ENCODE data around the gene PTPRM. TPM values are rescaled to one million over a fixed set of nuclear protein-coding genes. Genes with fewer than 3 reads are reported as not detected.

The PTPRM gene
- total RNA-seq, 1 experiment from 2014 or later, result 6.2 TPM

- H2AFZ ChIP-seq (ENCODE audit: low read length), result no peak overlapping the region
Observed at GRCh38 chr18:7778181-7778580, 211.1 kb downstream of the PTPRM start.

More at GRCh38 chr18:7778181-7778580, 211.1 kb downstream of the PTPRM start:
- Histone ChIP-seq H3K9ac (ENCODE audit: extremely low read depth, insufficient read length, low read length) (no peak overlapping the region), H2AK5ac (ENCODE audit: insufficient read length, low read length) (no peak overlapping the region), H3T11ph (ENCODE audit: low read length) (no peak overlapping the region), H4K5ac (ENCODE audit: insufficient read length, low read depth, low read length) (no peak overlapping the region), H3K9me3 (ENCODE audit: control insufficient read depth, low read depth, low read length) (no peaks in the 10 kb centered on the region), H3K23ac (ENCODE audit: insufficient read length, low read depth, low read length) (no peak overlapping the region), H3K23me2 (ENCODE audit: insufficient read length, low read depth, low read length, poor library complexity, severe bottlenecking) (no peaks in the 10 kb centered on the region), H2BK5ac (ENCODE audit: insufficient read length, low read length) (no peak overlapping the region), H2BK15ac (ENCODE audit: low read depth, low read length) (no peak overlapping the region), H3K79me2 (ENCODE audit: insufficient read depth, low read length) (no peaks in the 10 kb centered on the region), H3K56ac (ENCODE audit: insufficient read length, low read depth, low read length) (no peak overlapping the region), H4K8ac (replicated peaks; ENCODE audit: insufficient read length, low read depth, low read length) (no peak overlapping the region), H3K14ac (ENCODE audit: insufficient read depth, low read length) (no peak overlapping the region), H3K27me3 (ENCODE audit: insufficient read depth, low read length) (no peaks in the 10 kb centered on the region), H2BK20ac (ENCODE audit: low read depth, low read length, poor library complexity, severe bottlenecking) (no peak overlapping the region), H3K4me2 (ENCODE audit: insufficient read depth, insufficient read length, low read length) (no peak overlapping the region), H4K20me1 (ENCODE audit: control insufficient read depth, insufficient read depth, insufficient read length) (no peaks in the 10 kb centered on the region), H3K27ac (ENCODE audit: insufficient read length, low read depth, low read length) (no peak overlapping the region), H3K4me1 (ENCODE audit: insufficient read depth, low read length) (no peaks in the 10 kb centered on the region), H4K91ac (ENCODE audit: insufficient read length, low read depth, low read length) (no peak overlapping the region), H2BK12ac (ENCODE audit: insufficient read length, low read depth, low read length) (no peak overlapping the region), H3K4ac (ENCODE audit: low read depth, low read length) (no peak overlapping the region), H2BK120ac (ENCODE audit: low read depth, low read length, poor library complexity, severe bottlenecking) (no peak overlapping the region), H3K18ac (ENCODE audit: insufficient read length, low read depth, low read length) (no peak overlapping the region), H3K79me1 (ENCODE audit: insufficient read depth, low read depth, low read length, poor library complexity, severe bottlenecking) (no peaks in the 10 kb centered on the region)
- Mint-ChIP-seq H3K27me3 (ENCODE audit: low read depth) (no peaks in the 10 kb centered on the region), H3K9me3 (peaks cover 0 to under 1% of the 10 kb centered on the region in 2 experiments; a peak in 1 of 5 replicates), H3K27ac (no peak overlapping the region), H3K4me1 (no peaks in the 10 kb centered on the region), H3K36me3 (ENCODE audit: insufficient read depth in 1 of 3, low read depth in 3 of 3) (no peaks in the 10 kb centered on the region), H3K4me3 (no peak overlapping the region)
- no peak for TF ChIP-seq CTCF (conservative IDR thresholded peaks at IDR 0.05)
- WGBS (ENCODE audit: extremely low coverage, insufficient read length, low lambda C conversion rate), result no CpG with 5 or more reads among the region's 7 CpGs
- DNase-seq, result no peak
